ACHN (cell line): ENCODE data around the gene SNCG.
"Not testable (repeated sequence)": the region's sequence is repeated elsewhere in the genome, so short reads cannot be mapped to it uniquely, and the experiment has no call there.

Experiments used
- DNase-seq: peaks from one replicate; pipeline ENCODE4 v3.0.0-alpha.2; 2015
- in situ Hi-C: cut with HindIII; loops from 2 replicates; pipeline ENCODE4 v1.10.0; 2017; ENCODE audit warnings: low sequenced_read_pairs, low pct_ligation_motif_present, low pct_unique_long_range_greater_than_20kb

SNCG gene

DNA sequence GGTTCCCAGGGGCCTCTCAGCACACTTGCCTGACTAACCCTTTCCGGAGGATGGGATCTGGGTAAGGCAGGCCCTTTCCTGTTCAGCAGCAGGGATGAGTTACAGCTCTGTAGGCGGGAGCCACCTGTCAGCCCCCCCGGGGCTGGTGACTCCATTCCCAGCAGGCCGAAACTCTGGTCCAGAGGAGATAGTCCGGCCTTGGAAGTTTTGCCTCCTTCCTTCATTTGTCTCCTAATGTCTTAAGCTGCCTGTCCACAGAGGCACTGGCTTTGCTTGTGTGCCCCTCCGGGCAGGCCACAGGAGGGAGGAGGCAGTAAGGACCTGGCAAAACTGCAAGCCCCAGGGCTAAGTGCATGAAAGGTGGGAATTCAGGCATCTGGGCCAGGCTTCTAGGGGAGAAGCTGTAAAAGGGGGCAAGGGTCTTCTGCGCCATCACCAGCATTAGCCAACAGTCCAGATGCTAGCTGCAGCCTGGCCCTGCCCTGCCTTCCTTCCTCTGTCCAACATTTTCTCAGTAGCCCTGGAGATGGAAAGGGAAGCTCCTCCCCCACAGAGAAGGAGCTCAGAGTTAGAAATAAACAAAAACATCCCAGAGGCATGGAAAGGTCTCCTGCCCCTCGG lies 11.1 kb downstream of the SNCG start:
- in situ Hi-C loops, result no loop called here
- no peak for DNase-seq

DNA sequence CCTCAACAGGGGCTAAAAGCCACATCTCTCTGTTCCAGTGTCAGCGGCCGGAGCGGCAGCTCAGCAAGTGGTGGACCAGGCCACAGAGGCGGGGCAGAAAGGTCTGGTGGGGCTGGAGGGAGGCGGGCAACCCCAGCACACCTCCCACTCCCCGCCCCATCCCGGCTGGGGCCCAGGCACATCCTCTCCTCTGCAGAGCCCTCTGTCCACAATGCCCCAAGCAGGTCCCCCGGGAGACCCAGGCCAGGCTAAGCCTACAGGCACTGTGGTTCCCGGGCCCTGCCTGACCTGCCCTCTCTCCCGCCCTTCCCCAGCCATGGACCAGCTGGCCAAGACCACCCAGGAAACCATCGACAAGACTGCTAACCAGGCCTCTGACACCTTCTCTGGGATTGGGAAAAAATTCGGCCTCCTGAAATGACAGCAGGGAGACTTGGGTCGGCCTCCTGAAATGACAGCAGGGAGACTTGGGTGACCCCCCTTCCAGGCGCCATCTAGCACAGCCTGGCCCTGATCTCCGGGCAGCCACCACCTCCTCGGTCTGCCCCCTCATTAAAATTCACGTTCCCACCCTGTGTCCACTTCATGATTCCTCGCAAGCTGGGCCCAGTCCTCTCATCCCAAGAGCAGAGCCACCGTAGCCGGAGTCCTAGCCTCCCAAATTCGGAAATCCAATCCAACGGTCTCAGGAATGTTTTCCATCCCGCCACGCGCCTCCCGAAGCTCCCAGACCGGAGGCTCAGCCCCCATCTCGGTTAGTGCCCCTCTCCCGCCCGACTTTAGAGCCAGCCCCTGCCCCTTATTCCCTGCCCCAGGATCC lies 12.0 kb downstream of the SNCG start:
- in situ Hi-C loops, result no loop called here
- DNase-seq, result peak; percentile 54

DNA sequence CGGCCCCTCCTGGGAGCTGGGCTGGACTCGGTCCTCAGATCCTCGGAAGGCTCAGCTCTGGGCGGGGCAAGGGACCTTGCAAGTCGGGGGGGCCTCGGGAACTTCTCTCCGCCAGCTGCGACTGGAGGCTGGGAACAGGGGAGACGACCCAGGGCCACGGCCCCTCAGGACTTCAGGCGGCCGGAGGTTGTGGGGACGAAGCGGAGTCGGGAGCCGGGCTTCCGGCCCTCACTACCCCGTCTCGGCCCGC lies 12.5 kb downstream of the SNCG start:
- no peak for DNase-seq

DNA sequence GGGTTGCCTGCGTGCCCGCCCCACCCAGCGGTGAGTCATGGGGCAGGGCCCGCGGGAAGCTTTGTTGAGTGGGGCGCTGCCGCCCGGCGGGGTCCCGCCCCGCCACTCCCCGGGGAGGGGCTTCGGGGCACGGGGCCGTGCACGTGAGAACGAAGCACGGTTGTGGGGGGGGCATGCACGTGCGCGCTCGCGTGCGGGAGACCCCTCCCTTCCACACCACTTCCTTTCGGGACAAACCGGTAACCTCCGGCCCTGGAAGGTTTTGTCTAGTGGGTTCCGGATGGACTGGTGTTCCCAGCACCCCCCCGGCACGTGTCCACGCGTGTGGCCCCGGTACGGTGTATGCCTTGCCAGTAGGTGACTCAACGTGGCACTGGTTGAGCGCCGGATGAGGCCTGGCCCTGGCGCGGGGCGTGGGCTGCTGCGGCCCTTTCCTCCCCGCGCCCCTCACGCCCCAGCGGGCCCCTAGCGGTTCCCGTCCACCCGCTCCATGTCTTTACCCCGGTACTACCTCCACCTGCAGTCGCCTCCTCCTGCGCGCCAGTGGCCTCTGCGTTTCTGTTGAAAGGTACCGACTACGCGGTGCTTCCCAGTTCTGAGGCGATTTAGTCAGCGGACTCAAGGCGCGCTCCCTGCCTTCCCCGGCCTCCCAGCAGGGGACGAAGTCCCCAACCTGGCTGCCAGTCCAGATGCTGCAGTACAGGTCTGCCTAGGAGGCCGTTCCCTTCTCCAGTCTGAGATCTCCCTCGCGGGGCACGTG lies 13.0 kb downstream of the SNCG start:
- DNase-seq, result peak; percentile 92
- in situ Hi-C loops, result no loop called here

More for the DNA sequence above, 12.5 kb downstream of the SNCG start:
- in situ Hi-C loops, result no loop called here

DNA sequence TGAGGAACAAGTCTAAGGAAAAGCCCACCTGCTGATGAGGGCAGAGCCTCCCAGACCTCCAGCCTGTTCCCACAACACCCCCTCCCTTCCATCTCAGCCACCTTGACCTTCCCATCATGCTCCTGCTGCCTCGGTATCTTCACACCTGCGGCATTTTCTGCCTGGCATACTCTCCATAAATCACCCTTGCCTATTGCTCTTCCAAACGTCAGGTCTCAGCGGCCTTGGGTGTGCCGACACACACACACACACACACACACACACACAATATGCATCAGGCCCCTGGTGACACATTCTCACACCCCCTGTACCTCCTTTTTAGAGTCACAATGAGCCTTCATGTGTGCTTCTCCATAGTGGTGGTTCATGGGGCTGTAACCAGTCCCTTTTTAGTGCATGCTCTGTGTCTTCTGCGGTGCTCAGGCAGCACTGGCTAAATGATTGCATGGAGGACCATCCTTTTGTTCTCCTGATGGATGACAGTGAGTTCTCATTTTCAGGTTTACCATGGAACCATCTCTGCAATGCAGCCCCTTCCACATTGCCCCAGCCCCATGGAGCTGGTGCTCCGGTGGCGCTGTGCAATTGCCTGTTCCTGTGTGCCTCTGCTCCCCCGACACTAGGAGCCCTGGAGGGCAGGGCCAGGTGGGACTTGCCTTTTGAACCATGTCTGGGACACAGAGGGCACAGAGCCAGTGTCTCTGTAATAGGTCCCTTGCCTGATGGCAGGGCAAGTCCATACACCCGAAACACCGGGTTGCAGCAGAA lies 14.4 kb downstream of the SNCG start:
- in situ Hi-C loops, result no loop called here
- DNase-seq, result no peak

DNA sequence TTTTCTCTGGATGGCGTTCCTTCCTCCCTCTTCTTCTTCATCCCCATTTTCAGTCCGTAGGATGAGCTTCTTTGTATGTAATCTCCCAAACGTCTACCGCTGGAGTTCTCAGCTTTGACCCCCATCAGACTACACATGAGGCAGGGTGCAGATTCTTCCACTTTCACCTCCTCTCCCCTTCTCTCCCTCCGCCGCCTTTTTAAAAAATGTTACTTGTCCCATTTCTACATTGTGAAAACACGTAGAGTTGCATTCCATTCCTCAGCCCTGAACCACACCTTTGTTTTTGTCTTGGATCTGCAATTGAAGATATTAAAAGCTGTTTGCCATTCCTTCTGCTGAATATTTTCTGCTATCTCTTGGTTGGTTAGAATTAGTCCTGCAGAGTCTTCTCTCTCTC lies 16.1 kb downstream of the SNCG start:
- no peak for DNase-seq
- in situ Hi-C loops, result no loop called here

DNA sequence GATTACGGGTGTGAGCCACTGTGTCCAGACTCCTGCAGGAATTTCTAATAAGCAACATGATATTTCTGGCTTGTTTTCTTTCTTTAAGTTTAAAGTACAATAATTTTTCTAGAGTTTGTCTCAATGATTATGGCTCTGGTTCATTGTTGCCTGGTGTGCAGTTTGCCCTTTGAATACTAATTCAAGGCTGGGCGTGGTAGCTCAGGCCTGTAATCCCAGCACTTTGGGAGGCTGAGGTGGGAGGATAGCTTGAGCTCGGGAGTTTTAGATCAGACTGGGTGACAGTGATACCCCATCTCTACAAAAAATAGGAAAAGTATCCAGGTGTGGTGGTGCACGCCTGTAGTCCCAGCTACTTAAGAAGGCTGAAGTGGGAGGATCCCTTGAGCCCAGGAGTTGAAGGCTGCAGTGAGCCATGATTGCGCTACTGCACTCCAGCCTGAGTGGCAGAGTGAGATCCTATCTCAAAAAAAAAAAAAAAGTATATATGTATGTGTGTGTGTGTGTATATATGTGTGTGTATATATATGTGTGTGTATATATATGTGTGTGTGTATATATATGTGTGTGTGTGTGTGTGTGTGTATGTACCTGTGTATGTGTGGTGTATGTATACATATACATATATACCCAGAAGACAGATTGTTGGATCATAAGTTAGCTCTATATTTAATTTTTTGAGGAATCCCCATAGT lies 18.1 kb downstream of the SNCG start:
- no peak for DNase-seq
- in situ Hi-C loops, result no loop called here

DNA sequence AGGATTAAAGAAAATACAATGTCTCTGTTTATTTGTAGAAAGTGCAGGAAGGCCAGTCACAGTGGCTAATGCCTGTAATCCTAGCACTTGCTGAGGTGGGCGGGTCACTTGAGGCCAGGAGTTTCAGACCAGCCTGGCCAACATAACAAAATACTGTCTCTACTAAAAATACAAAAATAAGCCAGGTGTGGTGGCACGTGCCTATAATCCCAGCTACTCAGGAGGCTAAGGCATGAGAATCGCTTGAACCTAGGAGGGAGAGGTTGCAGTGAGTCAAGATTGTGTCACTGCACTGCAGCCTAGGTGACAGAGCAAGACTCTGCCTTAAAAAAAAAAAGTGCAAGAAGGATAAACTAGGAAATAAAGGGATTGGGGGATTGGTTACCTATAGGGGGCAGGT lies 20.1 kb downstream of the SNCG start:
- DNase-seq, in situ Hi-C loops: not testable (repeated sequence)

DNA sequence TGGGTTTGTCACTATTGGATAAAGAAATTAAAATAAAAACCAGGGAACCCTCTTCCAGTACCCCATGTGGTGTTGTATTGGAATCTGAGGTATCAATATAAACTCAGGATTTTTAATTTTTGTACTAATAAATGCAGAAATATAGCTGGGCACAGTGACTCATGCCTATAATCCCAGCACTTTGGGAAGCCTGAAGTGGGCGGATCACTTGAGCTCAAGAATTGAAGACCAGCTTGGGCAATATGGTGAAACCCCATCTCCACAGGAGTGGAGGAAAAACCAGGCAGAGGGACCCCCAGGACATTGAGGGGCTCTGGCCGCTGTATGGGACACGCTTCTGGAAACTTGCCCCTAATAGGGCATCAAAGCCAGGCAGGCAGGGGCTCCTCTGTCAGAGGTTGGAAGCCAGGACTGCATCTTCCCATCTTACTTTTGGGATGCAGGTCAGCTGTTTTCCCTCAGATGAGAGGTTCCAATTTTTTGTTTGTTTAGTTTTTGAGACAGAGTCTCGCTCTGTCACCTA lies 21.0 kb downstream of the SNCG start:
- DNase-seq, result no peak
- in situ Hi-C loops, result no loop called here

DNA sequence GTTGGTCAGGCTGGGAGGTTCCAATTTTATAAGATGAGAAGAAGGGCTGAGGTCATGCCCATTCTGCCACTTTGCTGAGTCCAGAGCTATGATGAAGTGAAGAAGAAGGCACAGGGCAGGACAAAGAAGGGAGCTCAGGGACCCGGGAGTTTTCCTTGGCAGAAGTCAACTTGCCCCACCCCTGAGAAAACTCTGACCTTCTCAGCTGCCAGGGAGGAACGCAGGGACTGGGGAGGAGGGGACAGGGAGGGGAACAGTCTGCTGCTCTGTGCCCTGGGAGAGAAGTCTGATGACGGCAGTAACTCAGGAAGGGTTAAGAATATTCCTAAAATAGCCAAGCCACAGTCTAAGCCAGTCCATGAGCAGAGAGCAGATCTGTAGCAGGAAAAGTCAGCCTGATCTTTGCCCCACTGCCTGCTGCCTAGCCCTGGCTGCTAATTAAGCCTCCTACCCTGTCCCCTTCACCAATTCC lies 21.6 kb downstream of the SNCG start:
- in situ Hi-C loops, result no loop called here
- DNase-seq, result no peak

DNA sequence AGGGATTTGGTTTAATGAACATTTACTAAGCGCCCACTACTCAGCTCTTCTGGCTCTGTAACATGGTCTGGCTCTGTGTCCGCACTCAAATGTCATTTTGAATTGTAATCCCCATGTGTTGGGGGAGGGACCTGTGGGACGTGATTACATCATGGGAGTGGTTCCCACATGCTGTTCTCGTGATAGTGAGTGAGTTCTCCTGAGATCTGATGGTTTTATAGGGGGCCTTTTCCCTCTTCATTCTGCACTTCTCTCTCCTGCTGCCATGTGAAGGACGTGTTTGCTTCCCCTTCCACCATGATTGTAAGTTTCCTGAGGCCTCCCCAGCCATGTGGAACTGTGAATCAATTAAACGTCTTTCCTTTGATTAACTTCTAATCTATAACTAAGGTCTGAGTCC lies 22.6 kb downstream of the SNCG start:
- in situ Hi-C loops, DNase-seq: not testable (repeated sequence)

DNA sequence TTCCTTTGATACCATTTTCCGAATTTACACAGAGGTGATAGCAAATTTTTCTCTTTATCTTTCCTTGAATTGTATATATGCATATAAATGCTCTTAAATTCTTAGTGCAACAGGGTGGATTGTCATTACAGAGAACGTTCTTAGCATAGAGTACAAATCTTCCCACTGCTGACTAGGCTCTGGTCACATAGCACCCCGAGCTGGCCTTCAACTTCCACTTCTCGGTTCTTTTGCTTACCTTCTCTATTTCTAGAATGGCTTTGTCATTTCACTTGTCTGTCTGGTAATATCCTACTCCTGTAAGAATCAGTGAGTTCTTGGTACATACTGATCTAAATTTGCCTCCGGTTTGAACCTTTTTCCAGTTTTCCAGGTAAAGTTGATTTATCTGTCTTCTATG lies 23.3 kb downstream of the SNCG start:
- in situ Hi-C loops, result no loop called here
- DNase-seq, result no peak

DNA sequence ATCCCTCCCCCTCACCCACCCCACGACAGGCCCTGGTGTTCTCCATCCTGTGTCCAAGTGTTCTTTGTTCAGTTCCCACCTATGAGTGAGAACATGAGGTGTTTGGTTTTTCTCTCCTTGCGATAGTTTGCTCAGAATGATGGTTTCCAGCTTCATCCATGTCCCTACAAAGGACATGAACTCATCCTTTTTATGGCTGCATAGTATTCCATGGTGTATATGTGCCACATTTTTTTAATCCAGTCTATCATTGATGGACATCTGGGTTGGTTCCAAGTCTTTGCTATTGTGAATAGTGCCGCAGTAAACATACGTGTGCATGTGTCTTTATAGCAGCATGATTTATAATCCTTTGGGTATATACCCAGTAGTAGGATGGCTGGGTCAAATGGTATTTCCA lies 26.1 kb downstream of the SNCG start:
- DNase-seq, in situ Hi-C loops: not testable (repeated sequence)

DNA sequence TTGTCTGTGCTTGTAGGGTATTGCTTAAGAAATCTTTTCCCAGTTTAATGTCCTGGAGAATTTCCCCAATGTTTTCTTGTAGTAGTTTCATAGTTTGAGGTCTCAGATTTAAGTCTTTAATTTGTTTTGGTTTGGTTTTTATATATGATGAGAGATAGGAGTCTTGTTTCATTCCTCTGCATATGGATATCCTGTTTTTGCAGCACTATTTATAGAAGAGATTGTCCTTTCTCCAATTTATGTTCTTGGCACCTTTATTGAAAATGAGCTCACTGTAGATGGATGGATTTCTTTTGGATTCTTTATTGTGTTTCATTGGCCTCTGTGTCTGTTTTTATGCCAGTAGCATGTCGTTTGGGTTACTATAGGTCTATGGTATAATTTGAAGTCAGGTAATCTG lies 30.1 kb downstream of the SNCG start:
- in situ Hi-C loops, result no loop called here
- DNase-seq, result no peak

DNA sequence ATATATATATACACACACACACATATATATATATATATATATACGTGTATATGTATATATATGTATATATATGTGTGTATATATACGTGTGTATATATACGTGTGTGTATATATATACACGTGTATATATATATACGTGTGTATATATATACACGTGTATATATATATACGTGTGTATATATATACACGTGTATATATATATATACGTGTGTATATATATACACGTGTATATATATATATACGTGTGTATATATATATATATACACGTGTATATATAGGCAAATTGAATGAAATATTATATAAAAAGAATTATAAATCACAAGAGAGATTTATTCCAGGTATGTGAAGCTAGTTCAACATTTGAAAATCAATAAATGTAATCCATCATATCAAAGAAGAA lies 33.0 kb downstream of the SNCG start:
- DNase-seq, in situ Hi-C loops: not testable (repeated sequence)

DNA sequence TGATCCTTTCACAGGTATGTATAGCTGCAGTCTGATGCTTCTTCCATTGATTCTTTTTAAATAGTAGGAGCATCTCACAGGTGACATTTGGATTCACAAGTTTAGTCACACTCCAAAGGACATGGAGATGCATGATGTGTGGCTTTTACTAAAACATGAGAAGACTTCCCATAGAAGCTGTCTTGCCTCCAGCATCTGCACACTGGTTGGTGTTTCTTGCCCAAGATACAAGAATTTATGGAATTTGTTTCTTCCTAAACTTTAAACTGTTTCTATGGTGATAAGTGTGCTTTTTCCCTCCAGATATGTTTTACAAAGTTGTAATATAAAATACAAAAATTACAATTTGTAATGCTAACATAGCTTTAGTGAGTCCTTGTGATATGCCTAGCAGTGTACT lies 34.1 kb downstream of the SNCG start:
- in situ Hi-C loops, result no loop called here
- DNase-seq, result no peak

DNA sequence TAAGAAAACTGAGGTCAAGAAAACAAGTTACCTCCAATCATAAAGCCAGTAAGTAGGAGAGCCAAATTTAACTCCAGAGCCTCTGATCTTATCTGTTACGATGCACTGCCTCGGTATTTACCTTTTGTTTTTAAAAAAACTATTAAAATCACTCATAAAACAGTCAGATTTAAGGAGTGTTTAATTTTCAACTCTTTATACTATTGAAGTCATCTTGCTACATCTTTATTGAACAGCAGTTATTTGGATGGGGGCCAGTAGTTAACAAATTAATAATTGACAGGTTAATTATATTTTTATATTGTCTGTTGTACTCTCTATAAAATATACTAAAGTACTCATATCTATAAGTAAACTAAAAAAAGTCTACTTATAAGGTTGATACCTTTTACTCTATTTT lies 34.5 kb downstream of the SNCG start:
- in situ Hi-C loops, result no loop called here
- DNase-seq, result no peak

DNA sequence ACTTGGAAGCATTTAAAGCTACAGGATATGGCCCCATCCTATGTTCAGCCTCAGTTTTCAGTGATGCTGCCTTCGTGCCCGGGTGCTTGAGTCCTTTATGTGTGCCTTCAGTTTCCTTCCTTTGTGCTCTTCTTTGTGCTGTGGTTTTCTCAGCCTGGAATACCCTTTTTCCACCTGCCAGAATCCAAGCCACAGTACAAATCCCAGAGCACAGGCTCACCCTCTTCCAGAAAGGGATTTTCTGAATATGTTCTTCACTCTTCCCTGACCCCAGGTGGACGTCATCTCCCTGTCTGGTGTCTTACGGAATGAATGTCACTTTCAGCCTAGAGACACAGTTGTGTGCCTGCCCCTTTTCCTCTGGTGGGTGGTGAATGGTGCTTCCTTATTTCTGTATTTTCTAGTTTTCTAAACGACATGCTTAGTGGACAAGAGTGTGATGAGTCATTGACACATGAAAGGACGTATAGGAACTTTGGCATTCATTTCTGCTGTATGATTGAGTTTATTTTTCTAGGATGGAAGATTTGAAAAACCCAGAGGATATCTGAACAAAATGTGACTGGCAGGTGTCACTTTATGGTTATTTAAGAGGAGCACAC lies 41.5 kb downstream of the SNCG start:
- DNase-seq, in situ Hi-C loops: not testable (repeated sequence)
